GM06990 (cell line): ENCODE measurements around the gene DDX17.

Source experiments
- DNase-seq: peaks from one replicate; pipeline ENCODE4 v3.0.0-alpha.2; 2011; ENCODE audit not compliant: insufficient read length; ENCODE audit errors: extremely low read depth
- H3K27me3 ChIP-seq: replicated peaks from 2 replicates; pipeline ENCODE4 v1.6.0; 2011; ENCODE audit warnings: low read length; ENCODE audit not compliant: control insufficient read depth, insufficient read depth
- H3K36me3 ChIP-seq: 2 replicates; pipeline ENCODE4 v1.5.1; 2011; ENCODE audit warnings: low read length; ENCODE audit not compliant: control insufficient read depth, insufficient read depth
- H3K4me3 ChIP-seq: replicated peaks from 2 replicates; pipeline ENCODE4 v1.5.1; 2011; ENCODE audit warnings: low read depth, mild to moderate bottlenecking, control low read depth, low read length
- TF ChIP-seq, protein P1 (sequence below): IDR thresholded peaks from 2 replicates; pipeline ENCODE4 v1.5.1; 2011; ENCODE audit warnings: low read length, control low read depth, mild to moderate bottlenecking, inconsistent platforms; ENCODE audit not compliant: insufficient read depth, poor library complexity, severe bottlenecking

The DDX17 gene

DNA sequence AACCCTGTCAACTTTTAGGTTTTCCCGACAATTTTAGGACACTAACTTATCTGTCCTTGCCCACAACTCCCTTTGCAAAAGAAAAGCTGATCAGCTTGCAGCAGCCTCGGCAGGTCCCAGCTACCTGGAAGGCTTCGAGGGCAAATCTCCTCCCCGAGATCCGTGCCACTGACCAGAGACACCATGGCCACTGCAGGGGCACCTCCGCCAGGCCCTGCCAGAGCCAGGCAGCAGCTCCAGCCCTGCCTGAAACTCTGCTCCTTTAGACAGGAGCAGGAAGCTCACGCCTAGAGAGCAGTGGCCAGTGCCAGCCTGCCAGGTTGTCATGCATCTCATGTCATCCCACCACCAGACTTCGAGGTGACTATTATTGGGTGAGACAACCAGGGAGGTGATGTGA is 72.2 kb downstream of the DDX17 start:
- H3K36me3 ChIP-seq: no peaks in the 10 kb centered on the region
- H3K4me3 ChIP-seq: no peak overlapping the region
- no peaks in the 10 kb centered on the region; the same call in 1 of the 2 replicates for H3K27me3 ChIP-seq
- no peak for DNase-seq
- TF ChIP-seq, protein P1, sequence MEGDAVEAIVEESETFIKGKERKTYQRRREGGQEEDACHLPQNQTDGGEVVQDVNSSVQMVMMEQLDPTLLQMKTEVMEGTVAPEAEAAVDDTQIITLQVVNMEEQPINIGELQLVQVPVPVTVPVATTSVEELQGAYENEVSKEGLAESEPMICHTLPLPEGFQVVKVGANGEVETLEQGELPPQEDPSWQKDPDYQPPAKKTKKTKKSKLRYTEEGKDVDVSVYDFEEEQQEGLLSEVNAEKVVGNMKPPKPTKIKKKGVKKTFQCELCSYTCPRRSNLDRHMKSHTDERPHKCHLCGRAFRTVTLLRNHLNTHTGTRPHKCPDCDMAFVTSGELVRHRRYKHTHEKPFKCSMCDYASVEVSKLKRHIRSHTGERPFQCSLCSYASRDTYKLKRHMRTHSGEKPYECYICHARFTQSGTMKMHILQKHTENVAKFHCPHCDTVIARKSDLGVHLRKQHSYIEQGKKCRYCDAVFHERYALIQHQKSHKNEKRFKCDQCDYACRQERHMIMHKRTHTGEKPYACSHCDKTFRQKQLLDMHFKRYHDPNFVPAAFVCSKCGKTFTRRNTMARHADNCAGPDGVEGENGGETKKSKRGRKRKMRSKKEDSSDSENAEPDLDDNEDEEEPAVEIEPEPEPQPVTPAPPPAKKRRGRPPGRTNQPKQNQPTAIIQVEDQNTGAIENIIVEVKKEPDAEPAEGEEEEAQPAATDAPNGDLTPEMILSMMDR: no peak
